Body of pancreas (tissue), 4 donors: ENCODE data around the gene PCGF5. TPM values are rescaled to one million over a fixed set of nuclear protein-coding genes. Genes with fewer than 3 reads are reported as not detected.

Experiments used
- ATAC-seq: fragments of 150-250 bp; one replicate; pipeline ENCODE4 v1.9.1; 2016
- DNase-seq, 4 donors: peaks; one replicate each; pipeline ENCODE4 v3.0.0-alpha.2; 2019
- H3K27ac ChIP-seq, 4 donors: fragments of 200-600 bp; sonication (generic); 1 replicate in 3 of 4; 2 replicates in 1 of 4; pipeline versions ENCODE4 v1.5.1 to v1.6.1; 2016 to 2019; ENCODE audit warnings: mild to moderate bottlenecking in 1 of 4, mixed read lengths in 1 of 4, moderate library complexity in 1 of 4
- H3K27me3 ChIP-seq, 2 donors: fragments of 200-600 bp; sonication (generic); one replicate each; pipeline ENCODE4 v1.6.0; 2016; ENCODE audit warnings: mild to moderate bottlenecking in 1 of 2
- H3K36me3 ChIP-seq, 2 donors: fragments of 200-600 bp; sonication (generic); replicated peaks in 1 of 2; 2 replicates each; pipeline ENCODE4 v1.5.1; 2016; ENCODE audit warnings: low read depth in 2 of 2; ENCODE audit not compliant: insufficient read depth in 1 of 2
- H3K4me1 ChIP-seq: fragments of 200-600 bp; sonication (generic); one replicate; pipeline ENCODE4 v1.6.0; 2016
- H3K4me3 ChIP-seq, 2 donors: fragments of 200-600 bp; sonication (generic); 1 replicate in 1 of 2; 2 replicates in 1 of 2; pipeline ENCODE4 v1.5.1; 2016 to 2019
- H3K9me3 ChIP-seq, 3 donors: fragments of 200-600 bp; sonication (generic); 1 replicate in 2 of 3; 2 replicates in 1 of 3; pipeline ENCODE4 v1.5.1; 2016
- CTCF ChIP-seq, 7 experiments: fragments of 450-650 bp in 4 of 7; fragments of 200-600 bp in 3 of 7; sonication (generic) in 3 of 7; IDR thresholded peaks; one replicate each; pipeline ENCODE4 v1.5.1; 2016 to 2019; ENCODE audit warnings: antibody characterized with exemption in 7 of 7
- POLR2A ChIP-seq, 3 donors: fragments of 450-650 bp; IDR thresholded peaks; one replicate each; pipeline ENCODE4 v1.6.1; 2016; ENCODE audit warnings: antibody characterized with exemption in 3 of 3, mild to moderate bottlenecking in 2 of 3
- WGBS, 2 donors: methylation state at CpG; one replicate each; pipeline ENCODE4 v1.1.5; 2017; 5-methylcytosine and 5-hydroxymethylcytosine counted together
- intact Hi-C: fragments of 100-400 bp; cut with DNase I; formaldehyde crosslinking; loops from one replicate; pipeline ENCODE4 v1.15.1; 2023
- total RNA-seq, 2 donors: library from RNA; depleted of rRNA; stranded (reverse); fragments of >200 nt; gene quantifications; one replicate each; pipeline ENCODE4 v1.1.0, GENCODE V29; 2016

PCGF5 gene
- total RNA-seq, 2 donors from 2014 or later: 25.7 to 33.3 TPM

GRCh38 chr10:91208642-91209041 lies 11.8 kb upstream of the PCGF5 start:
- Histone ChIP-seq H3K27me3 (no peaks in the 10 kb centered on the region), H3K9me3 (no peaks in the 10 kb centered on the region), H3K4me3 (no peak overlapping the region), H3K27ac (no peak overlapping the region), H3K4me1 (peaks cover 9% of the 10 kb centered on the region), H3K36me3 (no peaks in the 10 kb centered on the region)
- TF ChIP-seq POLR2A (IDR thresholded peaks at IDR 0.05): no peak
- TF ChIP-seq CTCF (IDR thresholded peaks at IDR 0.05): no peak
- no peak for ATAC-seq
- intact Hi-C loops: no loop called here
- no peak for DNase-seq

- H3K27me3 ChIP-seq: no peaks in the 10 kb centered on the region
- ATAC-seq: no peak
- H3K27ac ChIP-seq: no peak overlapping the region
- intact Hi-C loops: no loop called here
- H3K4me3 ChIP-seq: no peak overlapping the region
- 67 to 76% methylated on average over 3 of the region's 3 CpGs for WGBS, 2 donors
- H3K9me3 ChIP-seq: no peaks in the 10 kb centered on the region
- DNase-seq: no peak
- no peaks in the 10 kb centered on the region for H3K36me3 ChIP-seq
- TF ChIP-seq CTCF (IDR thresholded peaks at IDR 0.05) (no peak), POLR2A (IDR thresholded peaks at IDR 0.05) (no peak)
- H3K4me1 ChIP-seq: peaks cover 9% of the 10 kb centered on the region
Measured at GRCh38 chr10:91210014-91210413, 10.4 kb upstream of the PCGF5 start.

GRCh38 chr10:91210435-91210834 lies 10.0 kb upstream of the PCGF5 start:
- ATAC-seq (peak; percentile 67), DNase-seq (peak; percentile 50 to 84 (median 72))
- intact Hi-C loops: no loop called here

GRCh38 chr10:91211675-91212074 lies 8.8 kb upstream of the PCGF5 start:
- TF ChIP-seq POLR2A (IDR thresholded peaks at IDR 0.05): no peak
- no peak for TF ChIP-seq CTCF (IDR thresholded peaks at IDR 0.05)
- no peaks in the 10 kb centered on the region for H3K27me3 ChIP-seq
- no peaks in the 10 kb centered on the region for H3K9me3 ChIP-seq
- ATAC-seq (no peak), DNase-seq (no peak)
- H3K4me3 ChIP-seq: no peak overlapping the region
- intact Hi-C loops: no loop called here
- H3K27ac ChIP-seq: no peak overlapping the region
- peaks cover 9% of the 10 kb centered on the region for H3K4me1 ChIP-seq
- H3K36me3 ChIP-seq: no peaks in the 10 kb centered on the region
- WGBS, 2 donors: 64 to 69% methylated on average over 2 of the region's 2 CpGs

More at GRCh38 chr10:91210435-91210834, 10.0 kb upstream of the PCGF5 start:
- no peaks in the 10 kb centered on the region for H3K27me3 ChIP-seq
- peaks cover 9% of the 10 kb centered on the region for H3K4me1 ChIP-seq
- TF ChIP-seq POLR2A (IDR thresholded peaks at IDR 0.05): no peak
- no peak for TF ChIP-seq CTCF (IDR thresholded peaks at IDR 0.05)
- H3K4me3 ChIP-seq: no peak overlapping the region
- no peaks in the 10 kb centered on the region for H3K9me3 ChIP-seq
- H3K27ac ChIP-seq: no peak overlapping the region
- H3K36me3 ChIP-seq: no peaks in the 10 kb centered on the region

- ATAC-seq (no peak), DNase-seq (no peak)
- intact Hi-C loops: no loop called here
- H3K27me3 ChIP-seq: no peaks in the 10 kb centered on the region
- H3K36me3 ChIP-seq: no peaks in the 10 kb centered on the region
- H3K27ac ChIP-seq: no peak overlapping the region
- no peaks in the 10 kb centered on the region for H3K9me3 ChIP-seq
- no peak for TF ChIP-seq POLR2A (IDR thresholded peaks at IDR 0.05)
- no peak for TF ChIP-seq CTCF (IDR thresholded peaks at IDR 0.05)
- H3K4me3 ChIP-seq: no peak overlapping the region
- 89 to 95% methylated on average over 2 of the region's 2 CpGs for WGBS, 2 donors
- peaks cover 16% of the 10 kb centered on the region for H3K4me1 ChIP-seq
Measured at GRCh38 chr10:91214911-91215310, 5.6 kb upstream of the PCGF5 start.
